H9 (cell line): ENCODE results near the gene MAP1LC3C. TPM values are rescaled to one million over a fixed set of nuclear protein-coding genes. Genes with fewer than 3 reads are reported as not detected.

Experiments used
- DNase-seq: peaks from one replicate; pipeline ENCODE4 v3.0.0-alpha.2; 2017
- H2AFZ ChIP-seq: one replicate; pipeline ENCODE4 v1.6.1; 2013; ENCODE audit warnings: mild to moderate bottlenecking, low read length, control low read depth, moderate library complexity
- H2AK5ac ChIP-seq: 2 replicates; pipeline ENCODE4 v1.6.1; 2013; ENCODE audit warnings: low read length, control low read depth, mixed read lengths; ENCODE audit not compliant: insufficient read length
- H2BK120ac ChIP-seq: one replicate; pipeline ENCODE4 v1.6.1; 2013; ENCODE audit warnings: low read depth, mild to moderate bottlenecking, low read length, control low read depth, inconsistent platforms; ENCODE audit not compliant: poor library complexity, severe bottlenecking
- H2BK12ac ChIP-seq: 2 replicates; pipeline ENCODE4 v1.6.1; 2013; ENCODE audit warnings: low read length, control low read depth, mixed read lengths, low read depth; ENCODE audit not compliant: insufficient read length
- H2BK15ac ChIP-seq: 2 replicates; pipeline ENCODE4 v1.6.1; 2013; ENCODE audit warnings: low read depth, low read length, control low read depth
- H2BK20ac ChIP-seq: one replicate; pipeline ENCODE4 v1.6.1; 2013; ENCODE audit warnings: low read depth, mild to moderate bottlenecking, low read length, control low read depth, inconsistent platforms; ENCODE audit not compliant: poor library complexity, severe bottlenecking
- H2BK5ac ChIP-seq: 2 replicates; pipeline ENCODE4 v1.6.1; 2013; ENCODE audit warnings: low read length, control low read depth, mixed read lengths; ENCODE audit not compliant: insufficient read length
- H3K14ac ChIP-seq: 2 replicates; pipeline ENCODE4 v1.6.1; 2013; ENCODE audit warnings: low read length, control low read depth; ENCODE audit not compliant: insufficient read depth
- H3K18ac ChIP-seq: 2 replicates; pipeline ENCODE4 v1.6.1; 2013; ENCODE audit warnings: low read depth, mild to moderate bottlenecking, mixed read lengths, low read length, control low read depth; ENCODE audit not compliant: insufficient read length
- H3K23ac ChIP-seq: 2 replicates; pipeline ENCODE4 v1.6.1; 2013; ENCODE audit warnings: low read length, control low read depth, mixed read lengths, low read depth; ENCODE audit not compliant: insufficient read length
- H3K23me2 ChIP-seq: 2 replicates; pipeline ENCODE4 v1.6.1; 2013; ENCODE audit warnings: low read depth, mild to moderate bottlenecking, mixed read lengths, low read length, control low read depth; ENCODE audit not compliant: insufficient read length, poor library complexity, severe bottlenecking
- H3K27ac ChIP-seq: 2 replicates; pipeline ENCODE4 v1.5.1; 2013; ENCODE audit warnings: low read length, control low read depth, mixed read lengths, low read depth; ENCODE audit not compliant: insufficient read length
- H3K27me3 ChIP-seq: 2 replicates; pipeline ENCODE4 v1.6.1; 2013; ENCODE audit warnings: low read length, control low read depth, inconsistent platforms; ENCODE audit not compliant: insufficient read depth
- H3K4ac ChIP-seq: 2 replicates; pipeline ENCODE4 v1.6.1; 2013; ENCODE audit warnings: low read depth, mild to moderate bottlenecking, control low read depth, inconsistent platforms, low read length, moderate library complexity
- H3K4me1 ChIP-seq: 2 replicates; pipeline ENCODE4 v1.6.1; 2013; ENCODE audit warnings: low read length, control low read depth, inconsistent platforms; ENCODE audit not compliant: insufficient read depth
- H3K4me2 ChIP-seq: 2 replicates; pipeline ENCODE4 v1.6.1; 2013; ENCODE audit warnings: low read length, control low read depth, mixed read lengths; ENCODE audit not compliant: insufficient read length, insufficient read depth
- H3K56ac ChIP-seq: 2 replicates; pipeline ENCODE4 v1.6.1; 2013; ENCODE audit warnings: low read depth, mild to moderate bottlenecking, mixed read lengths, low read length, control low read depth; ENCODE audit not compliant: insufficient read length
- H3K79me1 ChIP-seq: 2 replicates; pipeline ENCODE4 v1.6.1; 2013; ENCODE audit warnings: low read depth, mild to moderate bottlenecking, moderate library complexity, low read length, control low read depth, inconsistent platforms; ENCODE audit not compliant: insufficient read depth, poor library complexity, severe bottlenecking
- H3K79me2 ChIP-seq: 2 replicates; pipeline ENCODE4 v1.6.1; 2013; ENCODE audit warnings: low read length, control low read depth, inconsistent platforms; ENCODE audit not compliant: insufficient read depth
- H3K9ac ChIP-seq: 2 replicates; pipeline ENCODE4 v1.6.1; 2013; ENCODE audit warnings: low read length, control low read depth, mixed read lengths; ENCODE audit not compliant: insufficient read length; ENCODE audit errors: extremely low read depth
- H3K9me3 ChIP-seq: one replicate; pipeline ENCODE4 v1.6.1; 2013; ENCODE audit warnings: low read depth, low read length, inconsistent platforms; ENCODE audit not compliant: control insufficient read depth
- H3T11ph ChIP-seq: one replicate; pipeline ENCODE4 v1.6.1; 2013; ENCODE audit warnings: mild to moderate bottlenecking, low read length, control low read depth, inconsistent platforms
- H4K20me1 ChIP-seq: one replicate; pipeline ENCODE4 v1.6.1; 2013; ENCODE audit not compliant: control insufficient read depth, insufficient read length, insufficient read depth
- H4K5ac ChIP-seq: 2 replicates; pipeline ENCODE4 v1.6.1; 2013; ENCODE audit warnings: low read depth, mild to moderate bottlenecking, mixed read lengths, low read length, control low read depth; ENCODE audit not compliant: insufficient read length
- H4K8ac ChIP-seq: replicated peaks from 2 replicates; pipeline ENCODE4 v1.6.1; 2013; ENCODE audit warnings: low read length, control low read depth, mixed read lengths, low read depth; ENCODE audit not compliant: insufficient read length
- H4K91ac ChIP-seq: 2 replicates; pipeline ENCODE4 v1.6.1; 2013; ENCODE audit warnings: low read depth, mild to moderate bottlenecking, moderate library complexity, mixed read lengths, low read length, control low read depth; ENCODE audit not compliant: insufficient read length
- H3K27ac Mint-ChIP-seq, 3 experiments: 2 replicates in 2 of 3; 3 replicates in 1 of 3; pipeline ENCODE4 v1.8.0; 2020 to 2021; ENCODE audit warnings: mixed read lengths in 3 of 3, mild to moderate bottlenecking in 1 of 3, moderate library complexity in 1 of 3
- H3K27me3 Mint-ChIP-seq: 2 replicates; pipeline ENCODE4 v1.8.0; 2021; ENCODE audit warnings: low read depth, mild to moderate bottlenecking, moderate library complexity, mixed read lengths
- H3K36me3 Mint-ChIP-seq, 3 experiments: 2 replicates in 2 of 3; 3 replicates in 1 of 3; pipeline ENCODE4 v1.8.0; 2020 to 2021; ENCODE audit warnings: low read depth in 3 of 3, mixed read lengths in 3 of 3; ENCODE audit not compliant: insufficient read depth in 1 of 3
- H3K4me1 Mint-ChIP-seq, 2 experiments: 2 replicates each; pipeline ENCODE4 v1.8.0; 2020; ENCODE audit warnings: mixed read lengths in 2 of 2
- H3K4me3 Mint-ChIP-seq, 2 experiments: 2 replicates in 1 of 2; 3 replicates in 1 of 2; pipeline ENCODE4 v1.8.0; 2020 to 2021; ENCODE audit warnings: mild to moderate bottlenecking in 2 of 2, mixed read lengths in 2 of 2, moderate library complexity in 1 of 2
- H3K9me3 Mint-ChIP-seq, 2 experiments: 2 replicates in 1 of 2; 3 replicates in 1 of 2; pipeline ENCODE4 v1.8.0; 2020; ENCODE audit warnings: mild to moderate bottlenecking in 2 of 2, mixed read lengths in 2 of 2, moderate library complexity in 1 of 2
- CTCF ChIP-seq: fragments of 200-600 bp; sonication (generic); conservative IDR thresholded peaks from 3 replicates; pipeline ENCODE4 v1.8.0; 2021; ENCODE audit warnings: antibody characterized with exemption, mild to moderate bottlenecking
- WGBS: extraction: QIAGEN DNeasy Blood & Tissue Kit; methylation state at CpG from one replicate; pipeline ENCODE4 v1.1.7; 2013; ENCODE audit warnings: missing lambda C conversion rate, low lambda C conversion rate, mixed read lengths; ENCODE audit not compliant: insufficient read length; ENCODE audit errors: extremely low coverage; 5-methylcytosine and 5-hydroxymethylcytosine counted together
- total RNA-seq: library from RNA; stranded (reverse); gene quantifications from 2 replicates; pipeline ENCODE4 v1.2.1, GENCODE V29; 2021

MAP1LC3C gene
- total RNA-seq, 1 experiment from 2014 or later: 3.6 TPM

GRCh38 chr1:241968611-241969010 lies 30.3 kb downstream of the MAP1LC3C start:
- Histone ChIP-seq H4K5ac (no peak overlapping the region), H3K14ac (no peak overlapping the region), H3T11ph (no peak overlapping the region), H2BK20ac (no peak overlapping the region), H3K18ac (no peak overlapping the region), H3K4me1 (no peaks in the 10 kb centered on the region; the same call in 1 of the 2 replicates), H2BK120ac (no peak overlapping the region), H3K23ac (no peak overlapping the region), H2BK12ac (no peak overlapping the region), H2BK5ac (no peak overlapping the region), H3K9ac (no peak overlapping the region), H4K8ac (no peak overlapping the region), H3K27ac (no peak overlapping the region), H3K27me3 (no peaks in the 10 kb centered on the region), H4K20me1 (no peaks in the 10 kb centered on the region), H3K9me3 (no peaks in the 10 kb centered on the region), H2AFZ (no peak overlapping the region), H3K56ac (no peak overlapping the region), H3K4me2 (no peak overlapping the region), H4K91ac (no peak overlapping the region), H3K23me2 (no peaks in the 10 kb centered on the region), H2AK5ac (no peak overlapping the region), H3K4ac (no peak overlapping the region), H3K79me2 (no peaks in the 10 kb centered on the region), H3K79me1 (no peaks in the 10 kb centered on the region), H2BK15ac (no peak overlapping the region)
- H3K4me1 Mint-ChIP-seq: peaks cover 11 to 14% of the 10 kb centered on the region in 2 experiments
- no peaks in the 10 kb centered on the region for H3K27me3 Mint-ChIP-seq
- TF ChIP-seq CTCF: no peak
- H3K36me3 Mint-ChIP-seq: no peaks in the 10 kb centered on the region; a peak in 1 of 7 replicates
- no CpG with 5 or more reads among the region's 4 CpGs for WGBS
- no peak overlapping the region for H3K4me3 Mint-ChIP-seq
- no peak for DNase-seq
- no peak overlapping the region for H3K27ac Mint-ChIP-seq
- no peaks in the 10 kb centered on the region for H3K9me3 Mint-ChIP-seq
